Mesothelial cell of epicardium (in vitro differentiated cells): ENCODE results near the gene REC114. TPM values are rescaled to one million over a fixed set of nuclear protein-coding genes. Genes with fewer than 3 reads are reported as not detected.
"Not testable (repeated sequence)": the region's sequence is repeated elsewhere in the genome, so short reads cannot be mapped to it uniquely, and the experiment has no call there.

Experiments
- DNase-seq, 2 experiments: peaks; one replicate each; pipeline ENCODE4 v3.0.0; 2021; ENCODE audit warnings: low spot score in 2 of 2; ENCODE audit not compliant: unreplicated experiment in 2 of 2
- H3K27ac Mint-ChIP-seq: 2 replicates; pipeline ENCODE4 v1.8.0; 2021; ENCODE audit warnings: mixed read lengths
- H3K27me3 Mint-ChIP-seq: 2 replicates; pipeline ENCODE4 v1.8.0; 2021; ENCODE audit warnings: low read depth, mixed read lengths
- H3K36me3 Mint-ChIP-seq: 2 replicates; pipeline ENCODE4 v1.8.0; 2021; ENCODE audit warnings: mixed read lengths
- H3K4me1 Mint-ChIP-seq: 2 replicates; pipeline ENCODE4 v1.8.0; 2021; ENCODE audit warnings: mixed read lengths
- H3K4me3 Mint-ChIP-seq: 2 replicates; pipeline ENCODE4 v1.8.0; 2021; ENCODE audit warnings: mild to moderate bottlenecking, moderate library complexity, mixed read lengths
- H3K9me3 Mint-ChIP-seq: 2 replicates; pipeline ENCODE4 v1.8.0; 2021; ENCODE audit warnings: mixed read lengths
- CTCF ChIP-seq: fragments of 200-600 bp; sonication (generic); IDR thresholded peaks from one replicate; pipeline ENCODE4 v1.5.0; 2021; ENCODE audit warnings: antibody characterized with exemption; ENCODE audit not compliant: unreplicated experiment
- total RNA-seq: library from RNA; stranded (reverse); gene quantifications from 3 replicates; pipeline ENCODE4 v1.2.1, GENCODE V29; 2021

REC114 gene
- total RNA-seq, 1 donor from 2014 or later, result not detected

DNA sequence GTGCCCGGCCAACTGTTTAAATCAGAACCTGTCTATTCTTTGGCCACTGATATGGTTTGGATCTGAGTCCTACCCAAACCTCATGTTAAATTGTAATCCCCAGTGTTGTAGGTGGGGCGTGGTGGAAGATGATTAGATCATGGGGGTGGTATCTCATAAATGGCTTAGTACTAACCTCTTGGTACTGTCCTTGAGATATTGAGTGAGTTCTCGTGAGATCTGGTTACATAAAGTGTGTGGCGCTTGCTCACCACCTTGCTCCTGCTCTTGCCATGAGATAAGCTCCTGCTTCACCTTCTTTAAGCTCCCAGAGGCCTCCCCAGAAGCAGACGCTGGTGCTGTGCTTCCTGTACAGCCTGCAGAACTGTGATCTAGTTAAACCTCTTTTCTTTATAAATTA lies 42.4 kb downstream of the REC114 start:
- H3K36me3 Mint-ChIP-seq, result no peaks in the 10 kb centered on the region
- peaks cover 15% of the 10 kb centered on the region for H3K27me3 Mint-ChIP-seq
- TF ChIP-seq CTCF, result no peak
- no peaks in the 10 kb centered on the region for H3K9me3 Mint-ChIP-seq
- H3K4me1 Mint-ChIP-seq, result peaks cover 2% of the 10 kb centered on the region
- H3K27ac Mint-ChIP-seq, result no peak overlapping the region
- DNase-seq, result no peak
- no peak overlapping the region for H3K4me3 Mint-ChIP-seq

DNA sequence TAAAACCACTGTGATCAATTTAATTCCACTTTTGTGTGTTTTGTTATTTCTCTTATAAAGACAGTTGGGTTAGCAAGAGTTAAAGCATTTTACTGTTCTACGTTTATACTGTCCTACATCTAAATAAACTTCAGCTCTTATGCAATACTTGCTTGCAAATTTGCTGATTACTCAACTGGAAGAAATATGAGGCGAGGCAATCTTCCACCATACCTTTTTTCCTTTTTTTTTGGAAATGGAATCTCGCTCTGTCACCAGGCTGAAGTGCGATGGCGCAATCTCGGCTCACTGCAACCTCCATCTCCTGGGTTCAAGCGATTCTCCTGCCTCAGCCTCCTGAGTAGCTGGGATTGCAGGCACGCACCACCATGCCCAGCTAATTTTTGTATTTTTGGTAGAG lies 42.9 kb downstream of the REC114 start:
- H3K27ac Mint-ChIP-seq, H3K36me3 Mint-ChIP-seq: not testable (repeated sequence)
- H3K27me3 Mint-ChIP-seq, result peaks cover 17% of the 10 kb centered on the region

GRCh38 chr15:73488698-73489097 lies 45.7 kb downstream of the REC114 start:
- H3K4me1 Mint-ChIP-seq, result peaks cover 2% of the 10 kb centered on the region
- H3K27ac Mint-ChIP-seq, result no peak overlapping the region
- TF ChIP-seq CTCF, result no peak
- no peak for DNase-seq
- H3K36me3 Mint-ChIP-seq, result no peaks in the 10 kb centered on the region
- no peak overlapping the region for H3K4me3 Mint-ChIP-seq
- H3K9me3 Mint-ChIP-seq, result no peaks in the 10 kb centered on the region
- H3K27me3 Mint-ChIP-seq, result peaks cover 26% of the 10 kb centered on the region

More for the DNA sequence above, 42.9 kb downstream of the REC114 start:
- H3K4me3 Mint-ChIP-seq, H3K9me3 Mint-ChIP-seq, DNase-seq, H3K4me1 Mint-ChIP-seq: not testable (repeated sequence)

DNA sequence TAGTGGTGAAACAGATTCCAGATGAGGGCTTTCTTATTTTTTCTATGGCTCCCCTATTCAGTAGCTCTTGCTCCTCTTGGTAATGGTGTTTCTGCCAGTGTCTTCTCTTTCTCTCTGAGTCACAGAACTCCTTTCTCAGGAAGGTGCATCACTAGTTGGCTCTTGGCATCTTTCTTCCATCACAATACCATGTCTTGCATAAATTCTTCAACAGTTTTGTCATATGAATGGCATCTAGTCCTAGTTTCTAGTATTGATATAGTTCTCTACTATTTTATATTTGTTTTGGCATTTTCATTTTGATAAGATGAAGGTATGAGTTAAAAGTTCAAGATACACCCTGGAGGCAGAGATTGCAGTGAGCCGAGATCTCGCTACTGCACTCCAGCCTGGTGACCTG lies 51.0 kb downstream of the REC114 start:
- TF ChIP-seq CTCF, result no peak
- H3K4me1 Mint-ChIP-seq, result no peaks in the 10 kb centered on the region
- H3K4me3 Mint-ChIP-seq, result no peak overlapping the region
- no peaks in the 10 kb centered on the region for H3K9me3 Mint-ChIP-seq
- H3K36me3 Mint-ChIP-seq, result no peaks in the 10 kb centered on the region
- no peak overlapping the region for H3K27ac Mint-ChIP-seq
- DNase-seq, result no peak
- H3K27me3 Mint-ChIP-seq, result peaks cover 22% of the 10 kb centered on the region

GRCh38 chr15:73495181-73495580 lies 52.2 kb downstream of the REC114 start:
- no peak for DNase-seq
- no peak overlapping the region for H3K4me3 Mint-ChIP-seq
- H3K36me3 Mint-ChIP-seq, result no peaks in the 10 kb centered on the region
- peaks cover 22% of the 10 kb centered on the region for H3K27me3 Mint-ChIP-seq
- no peak for TF ChIP-seq CTCF
- H3K27ac Mint-ChIP-seq, result no peak overlapping the region
- H3K9me3 Mint-ChIP-seq, result no peaks in the 10 kb centered on the region
- no peaks in the 10 kb centered on the region for H3K4me1 Mint-ChIP-seq

DNA sequence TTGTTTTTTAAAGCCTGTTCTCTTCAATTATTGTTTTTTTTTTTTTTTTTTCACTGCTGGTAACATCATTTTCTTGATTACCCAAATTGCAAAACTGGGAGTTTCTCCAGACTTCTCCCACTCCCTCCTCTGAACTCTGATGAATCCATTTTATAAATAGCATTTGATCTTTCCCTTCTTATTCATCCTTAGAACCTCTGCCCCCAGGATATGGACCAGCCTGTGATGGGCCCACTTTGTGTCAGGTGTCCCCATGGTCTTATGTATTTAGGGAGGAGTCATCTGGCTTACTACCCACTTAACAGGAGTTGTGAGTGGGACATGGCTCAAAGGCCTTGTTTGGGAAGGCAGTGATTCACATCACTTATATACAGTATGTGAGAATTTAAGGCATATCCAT lies 57.7 kb downstream of the REC114 start:
- H3K27me3 Mint-ChIP-seq, result peaks cover 16% of the 10 kb centered on the region
- no peak for DNase-seq
- H3K4me1 Mint-ChIP-seq, result no peaks in the 10 kb centered on the region
- no peak overlapping the region for H3K27ac Mint-ChIP-seq
- TF ChIP-seq CTCF, result no peak
- no peak overlapping the region for H3K4me3 Mint-ChIP-seq
- H3K9me3 Mint-ChIP-seq, result no peaks in the 10 kb centered on the region
- no peaks in the 10 kb centered on the region for H3K36me3 Mint-ChIP-seq
